ENCODE results near the gene PROX1. TPM values are rescaled to one million over a fixed set of nuclear protein-coding genes. Genes with fewer than 3 reads are reported as not detected.

Gene PROX1
- total RNA-seq, 4 donors from 2014 or later, result 1.9 to 3.2 (median 2.5) TPM

GRCh38 chr1:213947200-213947801, 40.5 kb upstream of the PROX1 start:
- WGBS, 2 donors (ENCODE audit: low coverage in 1 of 2), result 38 to 40% methylated on average over 1 to 6 of the region's 6 CpGs
- H3K27me3 ChIP-seq, result peaks cover 16% of the 10 kb centered on the region
- TF ChIP-seq CTCF (IDR thresholded peaks at IDR 0.05) (no peak), EP300 (IDR thresholded peaks at IDR 0.05) (no peak)
- ATAC-seq, result no peak
- H3K36me3 ChIP-seq, result no peaks in the 10 kb centered on the region
- no peak overlapping the region for H3K27ac ChIP-seq
- no peaks in the 10 kb centered on the region for H3K4me1 ChIP-seq
- H3K4me3 ChIP-seq, result no peak overlapping the region
- no peaks in the 10 kb centered on the region for H3K9me3 ChIP-seq

GRCh38 chr1:213951876-213952275, 35.9 kb upstream of the PROX1 start:
- H3K9me3 ChIP-seq, result no peaks in the 10 kb centered on the region
- H3K4me3 ChIP-seq, result no peak overlapping the region
- no peak overlapping the region for H3K27ac ChIP-seq
- 57 to 70% methylated on average over 5 of the region's 5 CpGs for WGBS, 2 donors (ENCODE audit: low coverage in 1 of 2)
- H3K4me1 ChIP-seq, result no peaks in the 10 kb centered on the region
- no peaks in the 10 kb centered on the region for H3K27me3 ChIP-seq
- H3K36me3 ChIP-seq, result no peaks in the 10 kb centered on the region
- no peak for TF ChIP-seq CTCF (IDR thresholded peaks at IDR 0.05)
- TF ChIP-seq POLR2AphosphoS5 (IDR thresholded peaks at IDR 0.05), result no peak
- no peak for TF ChIP-seq POLR2A (IDR thresholded peaks at IDR 0.05)
- no peak for TF ChIP-seq EP300 (IDR thresholded peaks at IDR 0.05)
- ATAC-seq, result no peak

- Histone ChIP-seq H3K4me3 (no peak overlapping the region), H3K36me3 (no peaks in the 10 kb centered on the region), H3K9me3 (no peaks in the 10 kb centered on the region), H3K27ac (no peak overlapping the region), H3K4me1 (no peaks in the 10 kb centered on the region), H3K27me3 (peaks cover 12% of the 10 kb centered on the region)
- TF ChIP-seq POLR2A (IDR thresholded peaks at IDR 0.05) (no peak), POLR2AphosphoS5 (IDR thresholded peaks at IDR 0.05) (no peak), CTCF (IDR thresholded peaks at IDR 0.05) (no peak), EP300 (IDR thresholded peaks at IDR 0.05) (no peak)
- ATAC-seq, result no peak
- 57 to 66% methylated on average over 6 to 8 of the region's 8 CpGs for WGBS, 2 donors (ENCODE audit: low coverage in 1 of 2)
Observed at GRCh38 chr1:213953806-213954205, 34.0 kb upstream of the PROX1 start.

- Histone ChIP-seq H3K4me1 (no peaks in the 10 kb centered on the region), H3K36me3 (no peaks in the 10 kb centered on the region), H3K27ac (no peak overlapping the region), H3K4me3 (no peak overlapping the region), H3K9me3 (no peaks in the 10 kb centered on the region), H3K27me3 (peaks cover 13% of the 10 kb centered on the region)
- no peak for TF ChIP-seq POLR2AphosphoS5 (IDR thresholded peaks at IDR 0.05)
- TF ChIP-seq POLR2A (IDR thresholded peaks at IDR 0.05), result no peak
- TF ChIP-seq EP300 (IDR thresholded peaks at IDR 0.05), result no peak
- no peak for TF ChIP-seq CTCF (IDR thresholded peaks at IDR 0.05)
- ATAC-seq, result no peak
- 77 to 79% methylated on average over 8 of the region's 8 CpGs for WGBS, 2 donors (ENCODE audit: low coverage in 1 of 2)
Observed at GRCh38 chr1:213956295-213956770, 31.4 kb upstream of the PROX1 start.

- ATAC-seq, result no peak
- no peak overlapping the region for H3K27ac ChIP-seq
- no peaks in the 10 kb centered on the region for H3K36me3 ChIP-seq
- H3K4me3 ChIP-seq, result no peak overlapping the region
- H3K27me3 ChIP-seq, result peaks cover 13% of the 10 kb centered on the region
- peaks cover 0 to 4% (median 0%) of the 10 kb centered on the region in 3 donors for H3K9me3 ChIP-seq
- TF ChIP-seq POLR2AphosphoS5 (IDR thresholded peaks at IDR 0.05), result no peak
- TF ChIP-seq POLR2A (IDR thresholded peaks at IDR 0.05), result no peak
- no peak for TF ChIP-seq EP300 (IDR thresholded peaks at IDR 0.05)
- no peak for TF ChIP-seq CTCF (IDR thresholded peaks at IDR 0.05)
- H3K4me1 ChIP-seq, result no peaks in the 10 kb centered on the region
- 64 to 80% methylated on average over 2 of the region's 2 CpGs for WGBS, 2 donors (ENCODE audit: low coverage in 1 of 2)
Observed at GRCh38 chr1:213958346-213958745, 29.4 kb upstream of the PROX1 start.
